Measurements from ENCODE around the gene CGB7.
"Not testable (repeated sequence)": the region's sequence is repeated elsewhere in the genome, so short reads cannot be mapped to it uniquely, and the experiment has no call there.

DNA sequence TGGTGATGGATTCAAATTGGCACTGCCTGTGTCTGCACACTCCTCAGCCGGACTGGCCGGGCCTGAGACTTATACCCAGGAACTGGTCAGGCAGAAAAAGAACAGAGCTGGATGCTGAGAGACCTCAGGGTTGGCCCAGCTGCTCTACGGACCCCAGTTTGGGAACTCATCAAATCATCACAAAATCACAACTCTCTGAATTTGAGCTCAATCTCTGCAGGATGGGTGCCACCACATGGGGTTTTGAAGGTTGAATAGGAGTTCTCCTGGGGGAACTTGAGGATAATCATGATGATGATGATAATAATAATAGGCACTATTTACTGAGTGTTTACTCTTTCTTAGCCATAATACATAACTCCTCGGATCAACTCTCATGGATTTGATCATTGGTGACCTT lies 14.9 kb downstream of the CGB7 start:
- not testable (repeated sequence) for TF ChIP-seq CTCF (IDR thresholded peaks at IDR 0.05 in 2 of 3, conservative IDR thresholded peaks at IDR 0.05 in 1 of 3; ENCODE audit: insufficient read depth in 2 of 3, low read depth in 1 of 3, low read length in 3 of 3); FOXA1 (IDR thresholded peaks at IDR 0.05; ENCODE audit: borderline replicate concordance); ZNF311 (CRISPR knock-in tag; IDR thresholded peaks at IDR 0.05); ZNF668 (CRISPR knock-in tag; IDR thresholded peaks at IDR 0.05); POLR2AphosphoS5 (IDR thresholded peaks at IDR 0.05; ENCODE audit: control insufficient read depth, insufficient read depth, low read depth, low read length); PHB2 (IDR thresholded peaks at IDR 0.05; ENCODE audit: low read depth); SPI1 (IDR thresholded peaks at IDR 0.05; ENCODE audit: borderline replicate concordance, low read depth, low read length); U2AF2 (optimal IDR thresholded peaks at IDR 0.05; ENCODE audit: low read depth, low read length); SAFB (IDR thresholded peaks at IDR 0.05; ENCODE audit: borderline replicate concordance, low read depth, low read length); GABPA (tag; conservative IDR thresholded peaks at IDR 0.05; ENCODE audit: low read depth); JUNB (CRISPR knock-in tag; conservative IDR thresholded peaks at IDR 0.05); POLR2A (conservative IDR thresholded peaks at IDR 0.05)
- TF ChIP-seq, protein P1, sequence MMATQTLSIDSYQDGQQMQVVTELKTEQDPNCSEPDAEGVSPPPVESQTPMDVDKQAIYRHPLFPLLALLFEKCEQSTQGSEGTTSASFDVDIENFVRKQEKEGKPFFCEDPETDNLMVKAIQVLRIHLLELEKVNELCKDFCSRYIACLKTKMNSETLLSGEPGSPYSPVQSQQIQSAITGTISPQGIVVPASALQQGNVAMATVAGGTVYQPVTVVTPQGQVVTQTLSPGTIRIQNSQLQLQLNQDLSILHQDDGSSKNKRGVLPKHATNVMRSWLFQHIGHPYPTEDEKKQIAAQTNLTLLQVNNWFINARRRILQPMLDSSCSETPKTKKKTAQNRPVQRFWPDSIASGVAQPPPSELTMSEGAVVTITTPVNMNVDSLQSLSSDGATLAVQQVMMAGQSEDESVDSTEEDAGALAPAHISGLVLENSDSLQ (IDR thresholded peaks at IDR 0.05) = not testable (repeated sequence)
